Prostate gland (tissue), 2 donors: Measurements from ENCODE around the gene EVX1. TPM values are rescaled to one million over a fixed set of nuclear protein-coding genes. Genes with fewer than 3 reads are reported as not detected.

Experiments used
- DNase-seq: peaks from one replicate; pipeline ENCODE4 v3.0.0-alpha.2; 2019; ENCODE audit warnings: low spot score
- H3K27ac ChIP-seq, 2 donors: fragments of 200-600 bp; sonication (generic); 2 replicates each; pipeline ENCODE4 v1.5.1; 2017 to 2019
- H3K27me3 ChIP-seq: fragments of 200-600 bp; sonication (generic); replicated peaks from 2 replicates; pipeline ENCODE4 v1.5.1; 2019; ENCODE audit not compliant: insufficient read depth
- H3K36me3 ChIP-seq, 2 donors: fragments of 200-600 bp; sonication (generic); 1 replicate in 1 of 2; 2 replicates in 1 of 2; pipeline versions ENCODE4 v1.5.1 to v1.8.1; 2017 to 2019
- H3K4me1 ChIP-seq: fragments of 200-600 bp; sonication (generic); replicated peaks from 2 replicates; pipeline ENCODE4 v1.5.1; 2019
- H3K4me3 ChIP-seq, 2 donors: fragments of 200-600 bp; sonication (generic); 2 replicates each; pipeline ENCODE4 v1.5.1; 2017 to 2019
- H3K9me3 ChIP-seq: fragments of 200-600 bp; sonication (generic); 2 replicates; pipeline ENCODE4 v1.5.1; 2017
- POLR2A ChIP-seq: fragments of 450-650 bp; IDR thresholded peaks from one replicate; pipeline ENCODE4 v1.6.1; 2016; ENCODE audit warnings: antibody characterized with exemption, mild to moderate bottlenecking
- POLR2AphosphoS5 ChIP-seq: sonication (generic); formaldehyde crosslinking; IDR thresholded peaks from one replicate; pipeline ENCODE4 v1.6.1; 2017; ENCODE audit warnings: antibody characterized with exemption
- WGBS: methylation state at CpG from one replicate; pipeline ENCODE4 v1.1.5; 2018; 5-methylcytosine and 5-hydroxymethylcytosine counted together
- intact Hi-C: fragments of 100-400 bp; cut with DNase I; formaldehyde crosslinking; loops from one replicate; pipeline ENCODE4 v1.14.2; 2022
- total RNA-seq, 2 donors: library from RNA; depleted of rRNA; stranded (reverse); fragments of >200 nt; gene quantifications; one replicate each; pipeline ENCODE4 v1.1.0, GENCODE V29; 2016
- TF ChIP-seq, protein P1 (sequence below), 4 experiments: fragments of 200-600 bp in 2 of 4; fragments of 450-650 bp in 2 of 4; sonication (generic) in 2 of 4; IDR thresholded peaks; 1 replicate in 3 of 4; 2 replicates in 1 of 4; pipeline ENCODE4 v1.5.1; 2016 to 2019; ENCODE audit warnings: antibody characterized with exemption in 4 of 4, mild to moderate bottlenecking in 2 of 4, moderate library complexity in 2 of 4

The EVX1 gene
- total RNA-seq, 2 donors from 2014 or later = 5.1 to 5.9 TPM

DNA sequence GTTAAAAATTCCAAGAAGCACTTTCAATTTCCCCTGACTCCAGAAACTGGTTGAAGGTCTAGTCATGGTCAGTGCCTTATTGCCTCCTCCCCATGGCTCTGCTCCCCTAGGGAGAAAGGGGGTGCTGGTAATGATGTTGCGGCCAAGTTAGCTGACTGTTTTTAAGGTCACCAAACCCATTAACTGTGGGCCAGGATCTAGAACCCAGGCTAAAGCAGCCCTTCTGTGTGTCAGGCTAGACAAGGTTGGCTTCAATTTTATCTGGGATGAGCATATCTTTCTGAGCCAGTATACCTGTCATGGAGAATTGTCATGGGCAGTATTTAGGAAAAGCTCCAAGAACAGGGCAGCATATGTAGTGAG, 31.5 kb upstream of the EVX1 start:
- Histone ChIP-seq H3K4me3 (peak overlapping the region in 1 of 2 donors; percentile 11), H3K27me3 (no peaks in the 10 kb centered on the region), H3K4me1 (peaks cover 8% of the 10 kb centered on the region), H3K27ac (peak overlapping the region; percentile 34 to 96), H3K36me3 (no peaks in the 10 kb centered on the region), H3K9me3 (no peaks in the 10 kb centered on the region)
- no peak for DNase-seq
- no peak for TF ChIP-seq POLR2AphosphoS5
- TF ChIP-seq POLR2A = no peak
- TF ChIP-seq, protein P1, sequence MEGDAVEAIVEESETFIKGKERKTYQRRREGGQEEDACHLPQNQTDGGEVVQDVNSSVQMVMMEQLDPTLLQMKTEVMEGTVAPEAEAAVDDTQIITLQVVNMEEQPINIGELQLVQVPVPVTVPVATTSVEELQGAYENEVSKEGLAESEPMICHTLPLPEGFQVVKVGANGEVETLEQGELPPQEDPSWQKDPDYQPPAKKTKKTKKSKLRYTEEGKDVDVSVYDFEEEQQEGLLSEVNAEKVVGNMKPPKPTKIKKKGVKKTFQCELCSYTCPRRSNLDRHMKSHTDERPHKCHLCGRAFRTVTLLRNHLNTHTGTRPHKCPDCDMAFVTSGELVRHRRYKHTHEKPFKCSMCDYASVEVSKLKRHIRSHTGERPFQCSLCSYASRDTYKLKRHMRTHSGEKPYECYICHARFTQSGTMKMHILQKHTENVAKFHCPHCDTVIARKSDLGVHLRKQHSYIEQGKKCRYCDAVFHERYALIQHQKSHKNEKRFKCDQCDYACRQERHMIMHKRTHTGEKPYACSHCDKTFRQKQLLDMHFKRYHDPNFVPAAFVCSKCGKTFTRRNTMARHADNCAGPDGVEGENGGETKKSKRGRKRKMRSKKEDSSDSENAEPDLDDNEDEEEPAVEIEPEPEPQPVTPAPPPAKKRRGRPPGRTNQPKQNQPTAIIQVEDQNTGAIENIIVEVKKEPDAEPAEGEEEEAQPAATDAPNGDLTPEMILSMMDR (IDR thresholded peaks at IDR 0.05) = no peak
- 90% methylated on average over 1 of the region's 1 CpG for WGBS
- intact Hi-C loops = loop anchor here (2.0 to 5.0 kb wide), 3 partner anchors 366 to 562 kb away; partner anchors contain the start of gene HIBADH

GRCh38 chr7:27211764-27212204, 30.8 kb upstream of the EVX1 start:
- Histone ChIP-seq H3K4me3 (no peak overlapping the region), H3K27ac (no peak overlapping the region), H3K9me3 (no peaks in the 10 kb centered on the region), H3K27me3 (no peaks in the 10 kb centered on the region), H3K4me1 (peaks cover 8% of the 10 kb centered on the region), H3K36me3 (no peaks in the 10 kb centered on the region)
- 84% methylated on average over 3 of the region's 3 CpGs for whole genome bisulfite sequencing
- intact Hi-C loops = loop anchor here (2.0 to 5.0 kb wide), 3 partner anchors 366 to 561 kb away; partner anchors contain the start of gene HIBADH
- TF ChIP-seq, protein P1 (IDR thresholded peaks at IDR 0.05) = no peak
- TF ChIP-seq POLR2AphosphoS5 = no peak
- no peak for TF ChIP-seq POLR2A
- no peak for DNase-seq

GRCh38 chr7:27212497-27213432, 29.8 kb upstream of the EVX1 start:
- WGBS = 64% methylated on average over 49 of the region's 52 CpGs
- H3K9me3 ChIP-seq = no peaks in the 10 kb centered on the region
- H3K27ac ChIP-seq = peak overlapping the region in 1 of 2 donors; percentile 36
- no peaks in the 10 kb centered on the region for H3K27me3 ChIP-seq
- no peak for DNase-seq
- H3K4me1 ChIP-seq = peaks cover 8% of the 10 kb centered on the region
- intact Hi-C loops = loop anchor here (5.0 kb wide), 2 partner anchors 365 to 450 kb away; partner anchors contain the start of gene HIBADH
- TF ChIP-seq POLR2AphosphoS5 = no peak
- TF ChIP-seq POLR2A = no peak
- TF ChIP-seq, protein P1 (IDR thresholded peaks at IDR 0.05) = no peak
- H3K4me3 ChIP-seq = no peak overlapping the region
- no peaks in the 10 kb centered on the region for H3K36me3 ChIP-seq

DNA sequence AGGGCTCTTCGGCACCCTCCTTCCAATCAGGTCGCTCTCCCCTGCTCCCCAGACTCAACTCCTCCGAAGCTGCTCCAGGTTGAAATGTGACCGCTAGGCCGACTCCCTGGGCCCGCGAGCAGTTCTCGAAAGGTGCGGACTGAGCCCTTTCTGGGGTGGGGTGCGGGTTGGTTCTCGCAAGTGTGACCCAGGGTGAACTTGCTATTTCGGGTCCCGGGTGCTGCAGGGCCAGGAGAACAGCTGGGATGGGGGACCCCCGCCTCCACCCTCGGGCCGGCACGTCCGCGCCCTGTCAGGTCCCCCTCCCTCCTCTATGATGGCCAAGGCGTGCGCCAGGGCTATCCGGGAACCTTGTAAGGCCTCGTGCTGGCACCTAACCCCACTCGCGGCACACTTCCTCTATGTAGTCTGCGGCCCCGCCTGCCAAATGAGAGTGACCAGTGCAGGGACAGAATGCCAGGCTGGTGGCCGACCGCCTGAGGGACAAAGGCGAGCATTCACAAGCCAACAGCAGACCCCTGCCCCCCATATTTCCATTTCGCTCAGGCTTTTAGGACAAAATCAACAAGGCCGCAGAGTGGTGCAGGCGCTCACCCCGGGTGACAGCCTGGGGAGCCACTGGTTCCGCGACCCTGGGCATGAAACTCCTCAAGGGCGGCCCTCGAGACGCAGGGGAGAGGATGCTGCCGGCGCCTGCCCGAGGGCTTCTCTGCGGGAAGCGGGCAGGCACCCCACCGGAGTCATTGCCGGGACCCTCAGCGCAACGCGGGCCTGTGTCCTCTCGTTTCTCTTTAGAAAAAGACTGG, 29.0 kb upstream of the EVX1 start:
- TF ChIP-seq POLR2AphosphoS5 = no peak
- no peak for TF ChIP-seq POLR2A
- TF ChIP-seq, protein P1 (IDR thresholded peaks at IDR 0.05) = no peak
- H3K27me3 ChIP-seq = no peaks in the 10 kb centered on the region
- peak overlapping the region in 1 of 2 donors; percentile 36 for H3K27ac ChIP-seq
- peaks cover 5% of the 10 kb centered on the region for H3K4me1 ChIP-seq
- no peaks in the 10 kb centered on the region for H3K9me3 ChIP-seq
- no peaks in the 10 kb centered on the region for H3K36me3 ChIP-seq
- intact Hi-C loops = loop anchor here (5.0 kb wide), 2 partner anchors 364 to 449 kb away; partner anchors contain the start of gene HIBADH
- no peak overlapping the region for H3K4me3 ChIP-seq
- WGBS = 87% methylated on average over 50 of the region's 50 CpGs
- no peak for DNase-seq
